ENCODE data around the gene DOCK2.

DNA sequence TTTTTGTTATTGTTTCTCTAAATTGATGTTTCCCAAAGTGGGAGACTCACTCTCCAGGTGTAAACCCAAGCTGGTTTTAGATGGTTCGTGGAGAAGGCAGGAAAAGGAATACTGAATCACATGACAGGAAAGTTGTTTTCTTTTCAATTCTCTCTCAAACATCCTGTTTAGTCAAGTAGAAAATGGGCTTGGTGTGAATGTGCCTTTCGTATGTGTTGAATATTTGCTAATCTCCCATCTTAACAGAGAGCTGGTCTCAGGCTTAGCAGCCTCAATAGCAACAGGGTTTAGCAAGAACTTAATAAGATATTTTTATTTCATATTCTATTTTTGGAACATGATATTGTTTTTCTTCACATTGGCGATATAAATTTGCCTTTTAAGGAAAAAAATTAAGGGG is 223.5 kb downstream of the DOCK2 start:
- TF ChIP-seq EZH2 (IDR thresholded peaks at IDR 0.05; ENCODE audit: borderline replicate concordance, low read depth, low read length, poor library complexity, severe bottlenecking) = no peak
- TF ChIP-seq, protein P1, sequence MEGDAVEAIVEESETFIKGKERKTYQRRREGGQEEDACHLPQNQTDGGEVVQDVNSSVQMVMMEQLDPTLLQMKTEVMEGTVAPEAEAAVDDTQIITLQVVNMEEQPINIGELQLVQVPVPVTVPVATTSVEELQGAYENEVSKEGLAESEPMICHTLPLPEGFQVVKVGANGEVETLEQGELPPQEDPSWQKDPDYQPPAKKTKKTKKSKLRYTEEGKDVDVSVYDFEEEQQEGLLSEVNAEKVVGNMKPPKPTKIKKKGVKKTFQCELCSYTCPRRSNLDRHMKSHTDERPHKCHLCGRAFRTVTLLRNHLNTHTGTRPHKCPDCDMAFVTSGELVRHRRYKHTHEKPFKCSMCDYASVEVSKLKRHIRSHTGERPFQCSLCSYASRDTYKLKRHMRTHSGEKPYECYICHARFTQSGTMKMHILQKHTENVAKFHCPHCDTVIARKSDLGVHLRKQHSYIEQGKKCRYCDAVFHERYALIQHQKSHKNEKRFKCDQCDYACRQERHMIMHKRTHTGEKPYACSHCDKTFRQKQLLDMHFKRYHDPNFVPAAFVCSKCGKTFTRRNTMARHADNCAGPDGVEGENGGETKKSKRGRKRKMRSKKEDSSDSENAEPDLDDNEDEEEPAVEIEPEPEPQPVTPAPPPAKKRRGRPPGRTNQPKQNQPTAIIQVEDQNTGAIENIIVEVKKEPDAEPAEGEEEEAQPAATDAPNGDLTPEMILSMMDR (conservative IDR thresholded peaks at IDR 0.05; ENCODE audit: low read depth, low read length) = no peak

Data from A673 (cell line).